PC-9 (cell line): ENCODE data around the gene MAPK10.

Experiments used
- CTCF ChIP-seq: fragments of 200-600 bp; sonication (generic); conservative IDR thresholded peaks from 2 replicates; pipeline ENCODE4 v1.6.1; 2017; ENCODE audit warnings: mixed run types, antibody characterized with exemption, mild to moderate bottlenecking, moderate library complexity
- EZH2 ChIP-seq: fragments of 200-600 bp; sonication (generic); IDR thresholded peaks from 2 replicates; pipeline ENCODE4 v1.8.0; 2017; ENCODE audit warnings: antibody characterized with exemption, low read depth

GRCh38 chr4:85963231-85963630 is 396.6 kb downstream of the MAPK10 start:
- no peak for TF ChIP-seq CTCF
- no peak for TF ChIP-seq EZH2
